Stimulated activated CD4-positive, alpha-beta T cell treated with anti-CD3 and anti-CD28 coated beads, Interleukin-1b, Interleukin-23, amount 100 ng/mL, for 24 hours (primary cell): ENCODE data around the gene GRID2IP.

Experiments used
- DNase-seq, 4 experiments: peaks; one replicate each; pipeline ENCODE4 v3.0.0-alpha.2; 2020; ENCODE audit warnings: low read depth in 4 of 4, low spot score in 1 of 4

GRID2IP gene

GRCh38 chr7:6563936-6564770 lies 12.9 kb upstream of the GRID2IP start:
- no peak for DNase-seq

DNA sequence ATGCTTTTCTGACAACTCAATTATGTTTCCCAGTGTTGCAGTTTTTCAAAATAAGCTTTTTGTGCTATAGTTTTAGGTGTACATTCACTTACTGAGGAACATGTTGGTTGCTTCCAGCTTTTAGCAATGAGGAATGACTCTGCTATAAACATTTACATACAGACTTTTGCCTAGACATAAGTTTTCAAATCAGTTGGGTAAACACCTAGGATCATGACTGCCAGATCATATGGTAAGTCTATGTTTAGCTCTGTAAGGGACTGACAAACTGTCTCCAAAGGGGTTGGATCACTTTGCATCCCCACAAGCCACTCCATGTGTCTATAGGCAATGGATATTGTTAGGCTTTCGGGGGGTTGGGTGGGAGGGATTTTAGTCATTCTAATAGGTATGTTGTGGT lies 10.8 kb upstream of the GRID2IP start:
- no peak for DNase-seq

GRCh38 chr7:6559896-6560295 lies 8.6 kb upstream of the GRID2IP start:
- DNase-seq = no peak

DNA sequence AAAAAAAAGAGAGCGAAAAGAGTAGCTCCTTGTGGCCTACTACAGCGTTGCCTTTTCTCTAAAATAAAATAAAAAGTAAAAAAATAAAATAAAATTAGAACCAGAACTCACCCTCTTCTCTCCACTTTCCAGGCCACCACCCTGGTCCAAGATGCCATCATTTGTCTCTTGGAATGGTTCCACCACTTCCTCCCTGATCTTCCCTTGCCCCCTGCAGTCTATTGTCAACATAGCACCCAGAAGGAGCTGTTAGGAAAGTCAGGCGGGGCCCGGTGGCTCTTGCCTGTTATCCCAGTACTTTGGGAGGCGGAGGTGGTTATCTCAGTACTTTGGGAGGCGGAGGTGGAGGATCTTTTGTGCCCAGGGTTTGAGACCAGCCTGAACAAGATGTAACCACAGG lies 7.6 kb upstream of the GRID2IP start:
- DNase-seq = no peak

DNA sequence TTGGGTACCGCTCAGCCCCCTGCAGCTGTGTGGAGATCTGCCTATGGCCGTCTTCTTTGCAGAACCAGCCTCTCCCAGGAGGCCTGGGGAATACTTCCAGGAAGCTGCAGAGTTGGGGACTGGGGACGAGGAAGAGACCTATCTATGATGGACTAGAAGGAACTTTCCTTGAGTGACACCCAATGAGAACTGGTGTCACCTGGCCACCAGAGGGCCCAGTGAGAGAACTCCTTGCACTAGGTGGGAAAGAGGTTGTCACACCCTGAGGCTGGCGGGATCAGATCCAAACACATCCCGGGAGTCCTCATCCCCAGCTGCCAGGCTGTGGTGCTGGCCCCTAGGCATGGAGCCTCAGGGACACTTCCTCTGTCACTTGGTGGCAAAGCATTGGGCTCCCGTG lies 4.9 kb upstream of the GRID2IP start:
- DNase-seq = no peak

DNA sequence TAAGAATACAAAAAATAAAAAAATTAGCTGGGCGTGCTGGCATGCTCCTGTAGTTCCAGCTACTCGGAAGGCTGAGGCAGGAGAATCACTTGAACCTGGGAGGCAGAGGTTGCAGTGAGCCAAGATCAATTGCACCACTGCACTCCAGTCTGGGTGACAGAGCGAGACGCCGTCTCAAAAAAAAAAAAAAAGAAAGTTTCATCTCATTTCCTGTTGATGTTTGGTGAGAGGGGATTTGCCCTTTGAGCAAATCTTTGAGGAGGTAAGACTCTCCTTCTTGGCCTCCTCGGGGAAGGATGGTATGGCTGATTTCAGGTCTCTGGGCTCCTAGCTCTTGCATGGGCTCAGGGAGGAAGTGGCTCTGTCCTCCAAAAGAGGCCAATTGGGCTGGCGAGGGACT lies 3.6 kb upstream of the GRID2IP start:
- DNase-seq = no peak

DNA sequence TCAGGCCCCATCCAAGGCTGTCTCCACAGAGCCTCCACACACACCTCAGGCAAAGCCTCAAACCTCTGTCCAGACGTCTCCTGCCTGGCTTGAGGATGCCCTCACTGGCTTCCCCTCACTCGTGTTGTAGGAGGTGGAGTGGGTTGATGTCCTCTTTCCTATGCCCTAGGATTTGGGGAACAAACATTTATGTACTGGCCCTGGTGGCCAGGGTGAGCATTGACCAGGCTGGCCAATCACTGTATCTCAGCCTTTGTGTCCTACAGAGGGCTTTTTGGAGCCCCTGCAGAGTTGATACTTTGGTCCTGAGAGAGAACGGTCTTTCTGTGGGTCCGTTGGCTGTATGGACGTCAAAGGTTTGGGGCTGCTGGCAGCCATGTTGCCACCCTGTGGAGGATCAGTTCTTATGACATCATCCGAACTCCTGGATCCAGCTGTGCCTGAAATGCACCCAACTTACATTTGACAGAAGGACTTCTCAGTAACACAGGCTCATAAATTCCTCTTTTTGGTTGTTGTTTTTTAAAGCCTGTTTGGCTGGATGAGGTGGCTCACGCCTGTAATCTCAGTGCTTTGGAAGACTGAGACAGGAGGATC lies 2.3 kb upstream of the GRID2IP start:
- no peak for DNase-seq

DNA sequence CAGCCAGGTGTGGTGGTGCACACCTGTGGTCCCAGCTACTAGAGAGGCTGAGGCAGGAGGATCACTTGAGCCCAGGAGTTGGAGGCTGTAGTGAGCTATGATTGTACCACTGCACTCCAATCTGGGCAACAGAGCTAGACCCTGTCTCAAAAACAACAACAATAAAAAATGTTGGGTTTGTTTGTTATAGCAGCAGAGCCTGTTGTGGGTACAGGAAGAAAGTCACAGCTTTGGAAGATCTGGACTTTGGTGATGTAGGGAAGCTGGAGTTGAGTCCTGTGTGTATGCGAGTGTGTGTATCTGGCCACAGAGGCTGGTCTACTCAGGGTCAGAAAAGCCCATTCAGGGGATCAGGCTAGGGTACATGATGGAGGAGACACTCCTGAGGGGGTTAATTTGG lies 3.9 kb downstream of the GRID2IP start:
- DNase-seq = no peak

GRCh38 chr7:6546498-6547251 lies 4.6 kb downstream of the GRID2IP start:
- no peak for DNase-seq

- no peak for DNase-seq
Measured at GRCh38 chr7:6545398-6546126, 5.7 kb downstream of the GRID2IP start.

DNA sequence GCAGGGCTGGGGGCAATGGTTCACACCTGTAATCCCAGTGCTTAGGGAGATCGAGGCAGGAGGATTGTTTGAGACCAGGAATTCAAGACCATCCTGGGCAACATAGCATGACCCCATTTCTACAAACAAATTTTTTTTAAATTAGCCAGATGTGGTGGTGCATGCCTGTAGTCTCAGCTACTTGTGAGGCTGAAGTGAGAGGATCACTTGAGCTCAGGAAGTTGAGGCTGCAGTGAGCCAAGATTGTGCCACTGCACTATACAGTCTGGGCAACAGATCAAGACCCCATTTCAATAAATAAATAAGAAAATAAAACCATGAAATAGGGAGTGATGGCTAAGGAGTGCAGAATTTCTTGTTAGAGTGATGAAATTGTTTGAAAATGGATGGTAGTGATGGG lies 8.9 kb downstream of the GRID2IP start:
- no peak for DNase-seq

GRCh38 chr7:6536262-6537260 lies 14.7 kb downstream of the GRID2IP start:
- DNase-seq = no peak

- peak in 1 of 4 experiments; percentile 36 for DNase-seq
Measured at GRCh38 chr7:6533893-6534495, 17.3 kb downstream of the GRID2IP start.

GRCh38 chr7:6532516-6532915 lies 18.7 kb downstream of the GRID2IP start:
- DNase-seq = no peak

DNA sequence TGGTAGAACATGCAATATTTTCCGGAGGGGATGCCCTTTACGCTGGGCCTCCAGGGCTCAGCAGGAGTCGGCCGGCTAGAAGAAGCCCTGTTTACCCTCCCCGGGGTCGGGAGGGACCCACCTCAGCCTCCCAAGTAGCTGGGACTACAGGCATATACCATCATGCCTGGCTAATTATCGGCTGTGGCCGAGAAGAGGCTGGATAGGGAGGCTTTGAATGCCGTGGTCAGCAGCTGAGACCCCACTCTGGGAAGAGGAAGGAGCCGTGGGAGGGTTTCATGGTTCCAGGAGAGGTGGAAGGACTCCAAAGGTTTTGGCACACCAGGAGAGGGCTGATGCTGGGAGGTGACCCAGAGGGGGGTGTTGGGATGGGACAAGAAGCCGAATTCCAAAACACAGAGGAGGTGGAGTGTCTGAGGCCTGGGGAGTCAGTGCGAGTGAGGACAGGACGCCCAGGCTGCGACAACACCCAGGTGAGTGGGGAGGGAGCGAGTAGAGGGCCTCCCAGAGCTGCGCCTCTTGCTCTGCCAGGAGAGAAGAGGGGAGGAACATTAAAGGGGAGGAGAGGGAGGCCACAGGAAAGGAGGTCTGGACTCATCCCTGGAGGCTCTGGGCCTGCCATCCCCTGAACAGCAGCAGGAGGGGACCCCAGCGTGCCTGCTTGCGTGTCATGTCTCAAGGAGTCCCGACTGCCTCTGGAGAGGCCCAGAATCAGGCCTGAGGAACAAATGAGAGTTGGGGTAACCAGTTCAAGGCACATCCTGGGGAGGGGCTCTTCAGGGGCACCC lies 19.6 kb downstream of the GRID2IP start:
- no peak for DNase-seq

DNA sequence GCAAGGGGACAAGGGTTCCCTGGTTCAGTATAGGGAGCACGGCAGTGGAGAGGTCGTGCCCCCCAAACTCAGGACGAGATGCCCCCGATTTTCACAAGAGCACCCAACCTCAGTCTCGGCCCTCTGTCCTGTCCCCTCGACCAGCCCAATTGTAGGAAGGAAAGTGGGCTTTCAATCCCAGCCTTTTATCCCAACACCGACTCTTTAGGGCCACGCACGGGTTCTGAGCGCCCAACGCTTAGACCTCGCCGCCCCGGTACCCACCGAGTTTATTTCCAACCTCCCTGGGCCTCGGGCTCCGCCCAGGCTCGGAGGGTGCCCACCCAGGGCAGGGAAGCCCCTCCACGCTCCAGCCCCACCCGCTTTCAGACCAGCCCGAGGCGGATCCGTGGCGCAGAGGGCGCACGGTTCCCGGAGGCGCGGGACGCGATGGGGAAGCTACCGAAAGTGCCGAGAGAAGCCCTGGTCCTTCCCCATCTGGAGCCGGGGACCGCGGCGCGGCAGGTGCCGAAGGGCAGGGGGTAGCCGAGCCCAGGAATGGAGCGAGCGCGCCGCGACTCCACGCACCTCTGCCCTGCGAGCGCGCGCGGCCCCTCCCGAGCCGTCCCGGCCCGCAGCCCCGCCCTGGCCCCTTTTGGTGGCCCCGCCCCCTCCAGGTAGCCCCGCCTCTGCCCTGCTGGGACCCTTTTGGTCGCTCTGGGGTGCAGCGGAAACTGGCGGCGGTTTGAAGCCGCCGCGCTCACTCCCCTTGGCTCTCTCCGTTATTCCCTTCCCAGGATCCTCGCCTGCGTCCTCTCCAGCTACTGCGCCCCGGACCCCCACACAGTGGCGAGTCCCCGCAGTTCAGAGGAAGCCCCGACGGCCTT lies 20.4 kb downstream of the GRID2IP start:
- peak in 3 of 4 experiments; percentile 35 to 48 (median 43) for DNase-seq

DNA sequence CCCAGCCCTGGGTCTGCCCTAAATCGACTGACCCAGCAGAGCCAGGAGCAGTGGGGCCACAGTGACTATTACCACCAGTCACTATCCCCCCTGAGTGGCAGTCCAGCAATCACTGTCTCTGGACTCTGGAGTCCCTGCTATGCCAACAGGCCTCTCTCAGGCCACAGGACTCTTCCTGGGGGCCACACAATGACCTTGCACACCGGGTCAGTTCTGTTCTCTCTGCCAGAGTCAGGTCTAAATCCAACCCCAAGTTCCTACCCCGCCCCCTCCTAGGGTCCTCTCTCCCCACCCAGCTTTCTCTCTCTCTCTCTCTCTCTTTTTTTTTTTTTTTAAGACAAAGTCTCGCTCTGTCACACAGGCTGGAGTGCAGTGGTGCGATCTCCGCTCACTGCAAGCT lies 21.6 kb downstream of the GRID2IP start:
- DNase-seq = no peak
